ENCODE measurements around the gene APEH. TPM values are rescaled to one million over a fixed set of nuclear protein-coding genes. Genes with fewer than 3 reads are reported as not detected.

Gene APEH
- total RNA-seq, 1 donor from 2014 or later, result 80.8 TPM

DNA sequence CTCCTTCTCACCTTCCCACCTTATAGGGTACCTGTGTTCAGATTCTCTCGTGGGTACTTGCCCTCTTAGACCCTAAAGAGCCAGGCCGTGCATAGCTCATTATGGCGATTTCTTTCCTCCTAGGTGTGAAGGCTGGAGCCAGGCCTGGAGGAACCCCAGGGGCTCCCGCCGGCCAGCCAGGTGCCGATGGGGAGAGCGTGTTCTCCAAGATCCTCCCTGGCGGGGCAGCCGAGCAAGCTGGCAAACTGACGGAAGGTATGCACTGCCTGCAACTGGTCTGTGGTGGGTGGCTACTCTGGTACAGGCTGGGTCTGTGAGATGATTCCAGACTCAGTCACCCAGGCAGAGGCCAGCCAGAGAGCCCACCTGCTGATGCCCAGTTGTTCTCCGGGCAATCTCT is 9.9 kb upstream of the APEH start:
- H2AFZ ChIP-seq (ENCODE audit: low read depth, low read length), result no peak overlapping the region
- TF ChIP-seq EZH2 (IDR thresholded peaks at IDR 0.05; ENCODE audit: insufficient read depth, low read length) (no peak), CTCF (IDR thresholded peaks at IDR 0.05; ENCODE audit: insufficient read depth, low read depth, low read length) (no peak)
- H3K9ac ChIP-seq (ENCODE audit: low read length), result no peak overlapping the region
- H3K4me3 Mint-ChIP-seq (ENCODE audit: unreplicated experiment), result no peak overlapping the region
- H3K27me3 Mint-ChIP-seq (ENCODE audit: low read depth, unreplicated experiment), result peaks cover 8% of the 10 kb centered on the region
- peaks cover 16% of the 10 kb centered on the region for H3K4me1 Mint-ChIP-seq (ENCODE audit: low read depth, unreplicated experiment)
- H3K27ac Mint-ChIP-seq (ENCODE audit: unreplicated experiment), result no peak overlapping the region
- no peak overlapping the region for H3K27ac ChIP-seq (ENCODE audit: low read depth, low read length)
- H3K36me3 Mint-ChIP-seq (ENCODE audit: low read depth, unreplicated experiment), result peaks cover 2% of the 10 kb centered on the region
- H3K4me1 ChIP-seq (ENCODE audit: insufficient read depth, low read length), result peaks cover 12% of the 10 kb centered on the region
- H3K79me2 ChIP-seq (ENCODE audit: insufficient read depth, low read length), result no peaks in the 10 kb centered on the region
- no peak overlapping the region for H3K4me3 ChIP-seq (ENCODE audit: insufficient read depth, low read depth, low read length)
- no peaks in the 10 kb centered on the region for H4K20me1 ChIP-seq (ENCODE audit: insufficient read depth, low read length)
- no peak overlapping the region for H3K4me2 ChIP-seq (ENCODE audit: low read length)
- no peak for DNase-seq (ENCODE audit: low read depth)
- no peaks in the 10 kb centered on the region for H3K9me3 ChIP-seq (ENCODE audit: insufficient read depth, low read depth, low read length)
- no peaks in the 10 kb centered on the region for H3K9me3 Mint-ChIP-seq (ENCODE audit: unreplicated experiment)
- H3K27me3 ChIP-seq (ENCODE audit: insufficient read depth, low read length), result no peaks in the 10 kb centered on the region
- no peak for FAIRE-seq
- H3K36me3 ChIP-seq (ENCODE audit: insufficient read depth, low read length), result no peaks in the 10 kb centered on the region

DNA sequence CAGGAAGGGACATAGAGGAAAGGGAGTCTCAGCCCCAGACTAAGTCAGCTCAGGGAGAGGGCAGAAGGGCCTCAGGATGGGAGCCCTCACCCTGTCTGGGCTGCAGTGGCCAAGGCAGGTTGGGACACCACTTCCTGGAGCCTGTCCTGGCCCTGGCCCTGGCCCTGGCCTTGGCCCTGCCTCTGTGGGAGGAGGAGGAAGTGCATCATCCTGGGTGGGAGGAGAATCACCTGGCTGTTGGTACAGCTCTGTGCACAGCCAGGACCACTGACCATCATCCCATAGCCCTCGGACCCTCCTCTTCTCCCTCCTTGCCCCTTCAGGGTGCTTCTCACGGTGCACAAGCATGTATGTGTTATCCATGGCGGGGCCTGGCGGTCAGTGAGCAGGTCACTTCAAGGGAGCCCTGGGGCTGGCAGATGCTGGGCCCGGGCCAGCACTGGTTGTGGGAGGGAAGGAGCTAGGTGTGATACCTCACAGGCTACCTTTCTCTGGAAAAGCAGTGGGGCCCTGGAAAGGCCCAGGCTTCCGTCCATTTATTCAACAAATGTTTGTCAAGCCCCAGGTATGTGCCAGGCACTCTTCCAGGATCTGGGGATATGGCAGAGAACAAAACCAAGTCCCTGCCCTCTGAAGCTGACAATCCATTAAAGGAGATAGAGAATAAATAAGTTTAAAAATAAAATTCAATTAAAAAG is 8.2 kb upstream of the APEH start:
- Histone ChIP-seq H3K4me2 (ENCODE audit: low read length) (no peak overlapping the region), H3K79me2 (ENCODE audit: insufficient read depth, low read length) (no peaks in the 10 kb centered on the region), H3K9me3 (ENCODE audit: insufficient read depth, low read depth, low read length) (no peaks in the 10 kb centered on the region), H3K9ac (ENCODE audit: low read length) (no peak overlapping the region), H3K4me3 (ENCODE audit: insufficient read depth, low read depth, low read length) (no peak overlapping the region), H3K4me1 (ENCODE audit: insufficient read depth, low read length) (peaks cover 12% of the 10 kb centered on the region), H4K20me1 (ENCODE audit: insufficient read depth, low read length) (no peaks in the 10 kb centered on the region), H3K36me3 (ENCODE audit: insufficient read depth, low read length) (no peaks in the 10 kb centered on the region), H2AFZ (ENCODE audit: low read depth, low read length) (no peak overlapping the region), H3K27ac (ENCODE audit: low read depth, low read length) (no peak overlapping the region), H3K27me3 (ENCODE audit: insufficient read depth, low read length) (no peaks in the 10 kb centered on the region)
- DNase-seq (ENCODE audit: low read depth) (no peak), FAIRE-seq (no peak)
- Mint-ChIP-seq H3K4me1 (ENCODE audit: low read depth, unreplicated experiment) (peaks cover 16% of the 10 kb centered on the region), H3K36me3 (ENCODE audit: low read depth, unreplicated experiment) (peaks cover 2% of the 10 kb centered on the region), H3K4me3 (ENCODE audit: unreplicated experiment) (no peak overlapping the region), H3K27ac (ENCODE audit: unreplicated experiment) (no peak overlapping the region), H3K9me3 (ENCODE audit: unreplicated experiment) (no peaks in the 10 kb centered on the region), H3K27me3 (ENCODE audit: low read depth, unreplicated experiment) (peaks cover 8% of the 10 kb centered on the region)
- TF ChIP-seq CTCF (IDR thresholded peaks at IDR 0.05; ENCODE audit: insufficient read depth, low read depth, low read length) (no peak), EZH2 (IDR thresholded peaks at IDR 0.05; ENCODE audit: insufficient read depth, low read length) (no peak)

DNA sequence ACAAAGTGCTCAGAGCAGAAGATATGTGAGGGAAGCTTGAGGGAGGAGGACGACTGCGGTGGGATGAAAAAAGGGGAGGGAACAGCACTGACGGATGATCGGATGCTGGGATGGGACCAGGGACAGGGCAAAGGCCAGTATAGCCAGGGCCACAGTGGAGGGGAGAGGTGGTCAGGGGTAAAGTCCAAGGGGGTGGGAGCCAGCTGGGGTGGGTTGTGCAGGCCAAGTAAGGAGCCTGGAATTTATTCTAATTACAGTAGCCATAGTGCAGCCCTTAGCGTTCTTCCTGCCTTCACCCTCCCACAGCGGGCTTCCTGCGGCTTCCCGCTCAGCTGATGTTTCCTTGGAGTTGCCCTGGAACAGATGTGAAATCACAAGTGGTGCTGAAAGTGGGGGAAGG is 7.6 kb upstream of the APEH start:
- no peaks in the 10 kb centered on the region for H3K79me2 ChIP-seq (ENCODE audit: insufficient read depth, low read length)
- Mint-ChIP-seq H3K27ac (ENCODE audit: unreplicated experiment) (no peak overlapping the region), H3K9me3 (ENCODE audit: unreplicated experiment) (no peaks in the 10 kb centered on the region), H3K27me3 (ENCODE audit: low read depth, unreplicated experiment) (peaks cover 5% of the 10 kb centered on the region), H3K4me1 (ENCODE audit: low read depth, unreplicated experiment) (peaks cover 16% of the 10 kb centered on the region), H3K4me3 (ENCODE audit: unreplicated experiment) (no peak overlapping the region), H3K36me3 (ENCODE audit: low read depth, unreplicated experiment) (no peaks in the 10 kb centered on the region)
- no peak for TF ChIP-seq EZH2 (IDR thresholded peaks at IDR 0.05; ENCODE audit: insufficient read depth, low read length)
- TF ChIP-seq CTCF (IDR thresholded peaks at IDR 0.05; ENCODE audit: insufficient read depth, low read depth, low read length), result no peak
- no peak overlapping the region for H2AFZ ChIP-seq (ENCODE audit: low read depth, low read length)
- no peak overlapping the region for H3K27ac ChIP-seq (ENCODE audit: low read depth, low read length)
- no peaks in the 10 kb centered on the region for H3K9me3 ChIP-seq (ENCODE audit: insufficient read depth, low read depth, low read length)
- H3K36me3 ChIP-seq (ENCODE audit: insufficient read depth, low read length), result no peaks in the 10 kb centered on the region
- H3K4me1 ChIP-seq (ENCODE audit: insufficient read depth, low read length), result peaks cover 12% of the 10 kb centered on the region
- H3K27me3 ChIP-seq (ENCODE audit: insufficient read depth, low read length), result no peaks in the 10 kb centered on the region
- H3K4me2 ChIP-seq (ENCODE audit: low read length), result no peak overlapping the region
- DNase-seq (ENCODE audit: low read depth) (no peak), FAIRE-seq (peak; percentile 32)
- no peak overlapping the region for H3K4me3 ChIP-seq (ENCODE audit: insufficient read depth, low read depth, low read length)
- H3K9ac ChIP-seq (ENCODE audit: low read length), result no peak overlapping the region
- peaks cover 5% of the 10 kb centered on the region for H4K20me1 ChIP-seq (ENCODE audit: insufficient read depth, low read length)

All from astrocyte (in vitro differentiated cells and primary cell).